ENCODE data around the gene TSHR.

TSHR gene

GRCh38 chr14:81068176-81068782 lies 112.9 kb downstream of the TSHR start:
- Histone ChIP-seq H3K9me2 (replicated peaks; ENCODE audit: control insufficient read depth, low read length) (no peaks in the 10 kb centered on the region), H3K9me3 (ENCODE audit: control insufficient read depth, insufficient read depth, low read length) (0 out of 2 replicates have a peak, but pooled peaks cover 3% of the 10 kb centered on the region), H3K4me3 (ENCODE audit: low read length) (no peak overlapping the region), H3K4me2 (ENCODE audit: low read length) (no peak overlapping the region), H4K20me1 (ENCODE audit: control insufficient read depth, insufficient read depth, low read depth, low read length) (no peaks in the 10 kb centered on the region), H3K27me3 (ENCODE audit: control insufficient read depth, low read length) (no peaks in the 10 kb centered on the region), H3K79me2 (ENCODE audit: control insufficient read depth, low read length) (no peaks in the 10 kb centered on the region), H3F3A (ENCODE audit: control insufficient read depth, insufficient read depth) (no peaks in the 10 kb centered on the region), H3K27ac (ENCODE audit: low read depth, low read length) (no peak overlapping the region), H3K4me1 (ENCODE audit: control insufficient read depth, low read length) (peaks cover under 1% of the 10 kb centered on the region), H3K36me3 (ENCODE audit: control insufficient read depth, low read length) (no peaks in the 10 kb centered on the region)
- TF ChIP-seq, protein P1, sequence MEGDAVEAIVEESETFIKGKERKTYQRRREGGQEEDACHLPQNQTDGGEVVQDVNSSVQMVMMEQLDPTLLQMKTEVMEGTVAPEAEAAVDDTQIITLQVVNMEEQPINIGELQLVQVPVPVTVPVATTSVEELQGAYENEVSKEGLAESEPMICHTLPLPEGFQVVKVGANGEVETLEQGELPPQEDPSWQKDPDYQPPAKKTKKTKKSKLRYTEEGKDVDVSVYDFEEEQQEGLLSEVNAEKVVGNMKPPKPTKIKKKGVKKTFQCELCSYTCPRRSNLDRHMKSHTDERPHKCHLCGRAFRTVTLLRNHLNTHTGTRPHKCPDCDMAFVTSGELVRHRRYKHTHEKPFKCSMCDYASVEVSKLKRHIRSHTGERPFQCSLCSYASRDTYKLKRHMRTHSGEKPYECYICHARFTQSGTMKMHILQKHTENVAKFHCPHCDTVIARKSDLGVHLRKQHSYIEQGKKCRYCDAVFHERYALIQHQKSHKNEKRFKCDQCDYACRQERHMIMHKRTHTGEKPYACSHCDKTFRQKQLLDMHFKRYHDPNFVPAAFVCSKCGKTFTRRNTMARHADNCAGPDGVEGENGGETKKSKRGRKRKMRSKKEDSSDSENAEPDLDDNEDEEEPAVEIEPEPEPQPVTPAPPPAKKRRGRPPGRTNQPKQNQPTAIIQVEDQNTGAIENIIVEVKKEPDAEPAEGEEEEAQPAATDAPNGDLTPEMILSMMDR (IDR thresholded peaks at IDR 0.05; ENCODE audit: low read depth, low read length, poor library complexity, severe bottlenecking), result no peak
- TF ChIP-seq EZH2phosphoT487 (IDR thresholded peaks at IDR 0.05; ENCODE audit: borderline replicate concordance, low read length), result no peak

DNA sequence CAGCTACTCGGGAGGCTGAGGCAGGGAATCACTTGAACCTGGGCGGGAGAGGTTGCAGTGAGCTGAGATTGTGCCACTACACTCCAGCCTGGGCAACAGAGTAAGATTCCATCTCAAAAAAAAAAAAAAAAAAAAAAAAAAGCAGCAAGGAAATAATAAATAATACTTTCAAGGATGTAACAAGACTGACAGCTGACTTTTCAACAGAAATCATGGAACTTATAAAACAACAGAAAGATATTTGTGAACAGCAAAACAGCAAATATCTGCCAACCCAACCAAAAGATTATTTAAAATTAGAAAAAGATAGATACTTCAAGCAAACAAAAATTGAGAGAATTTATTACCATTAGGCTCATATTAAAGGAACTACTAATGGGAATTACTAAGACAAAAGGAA lies 115.1 kb downstream of the TSHR start:
- no peaks in the 10 kb centered on the region for H3K4me1 ChIP-seq (ENCODE audit: control insufficient read depth, low read length)
- H3K36me3 ChIP-seq (ENCODE audit: control insufficient read depth, low read length), result no peaks in the 10 kb centered on the region
- no peaks in the 10 kb centered on the region for H3K79me2 ChIP-seq (ENCODE audit: control insufficient read depth, low read length)
- H3K4me3 ChIP-seq (ENCODE audit: low read length), result no peak overlapping the region
- no peaks in the 10 kb centered on the region for H4K20me1 ChIP-seq (ENCODE audit: control insufficient read depth, insufficient read depth, low read depth, low read length)
- TF ChIP-seq, protein P1 (IDR thresholded peaks at IDR 0.05; ENCODE audit: low read depth, low read length, poor library complexity, severe bottlenecking), result no peak
- H3K9me3 ChIP-seq (ENCODE audit: control insufficient read depth, insufficient read depth, low read length), result 0 out of 2 replicates have a peak, but pooled peaks cover 3% of the 10 kb centered on the region
- H3K4me2 ChIP-seq (ENCODE audit: low read length), result no peak overlapping the region
- H3K9me2 ChIP-seq (replicated peaks; ENCODE audit: control insufficient read depth, low read length), result no peaks in the 10 kb centered on the region
- no peaks in the 10 kb centered on the region for H3K27me3 ChIP-seq (ENCODE audit: control insufficient read depth, low read length)
- H3K27ac ChIP-seq (ENCODE audit: low read depth, low read length), result no peak overlapping the region
- H3F3A ChIP-seq (ENCODE audit: control insufficient read depth, insufficient read depth), result no peaks in the 10 kb centered on the region

DNA sequence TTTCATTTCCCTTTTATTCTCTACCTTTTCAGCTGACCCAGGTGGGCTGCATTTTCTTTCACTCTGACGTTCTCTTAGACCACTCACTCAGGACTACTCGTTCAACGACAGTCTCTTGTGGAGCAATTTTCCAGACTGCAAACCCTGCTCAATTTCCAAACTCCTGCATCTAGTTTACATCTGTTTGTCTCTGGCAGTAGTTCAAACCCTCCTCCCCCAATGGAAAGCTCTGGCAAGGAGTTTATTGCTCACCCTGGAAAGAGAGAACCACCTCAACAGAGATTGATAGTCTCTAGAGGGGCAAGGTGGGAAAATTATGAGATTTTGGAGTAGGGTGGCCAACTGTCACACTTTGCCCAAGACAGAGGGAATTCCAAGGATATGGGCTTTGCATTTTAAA lies 130.2 kb downstream of the TSHR start:
- Histone ChIP-seq H3K9me3 (ENCODE audit: control insufficient read depth, insufficient read depth, low read length) (no peaks in the 10 kb centered on the region), H3K79me2 (ENCODE audit: control insufficient read depth, low read length) (no peaks in the 10 kb centered on the region)

More for the DNA sequence above, 130.2 kb downstream of the TSHR start:
- peaks cover 9% of the 10 kb centered on the region for H3K4me1 ChIP-seq (ENCODE audit: control insufficient read depth, low read length)
- H3K27me3 ChIP-seq (ENCODE audit: control insufficient read depth, low read length), result no peaks in the 10 kb centered on the region
- no peaks in the 10 kb centered on the region for H3F3A ChIP-seq (ENCODE audit: control insufficient read depth, insufficient read depth)
- no peaks in the 10 kb centered on the region for H3K9me2 ChIP-seq (replicated peaks; ENCODE audit: control insufficient read depth, low read length)
- H3K27ac ChIP-seq (ENCODE audit: low read depth, low read length), result no peak overlapping the region
- no peak overlapping the region for H3K4me2 ChIP-seq (ENCODE audit: low read length)
- no peak overlapping the region for H3K4me3 ChIP-seq (ENCODE audit: low read length)
- TF ChIP-seq EZH2phosphoT487 (IDR thresholded peaks at IDR 0.05; ENCODE audit: borderline replicate concordance, low read length), result no peak
- TF ChIP-seq, protein P1 (IDR thresholded peaks at IDR 0.05; ENCODE audit: low read depth, low read length, poor library complexity, severe bottlenecking), result no peak
- no peaks in the 10 kb centered on the region for H3K36me3 ChIP-seq (ENCODE audit: control insufficient read depth, low read length)
- no peaks in the 10 kb centered on the region for H4K20me1 ChIP-seq (ENCODE audit: control insufficient read depth, insufficient read depth, low read depth, low read length)

Measured in DOHH2 (cell line).